HG02610 (cell line): ENCODE results near the gene CHST9.
"Not testable (repeated sequence)": the region's sequence is repeated elsewhere in the genome, so short reads cannot be mapped to it uniquely, and the experiment has no call there.

ENCODE experiments used
- ATAC-seq: cut with Tn5 transposase; IDR thresholded peaks from one replicate; pipeline ENCODE4 v1.9.1; 2021; ENCODE audit warnings: mild to moderate bottlenecking, moderate library complexity; ENCODE audit not compliant: unreplicated experiment

CHST9 gene, protein sequence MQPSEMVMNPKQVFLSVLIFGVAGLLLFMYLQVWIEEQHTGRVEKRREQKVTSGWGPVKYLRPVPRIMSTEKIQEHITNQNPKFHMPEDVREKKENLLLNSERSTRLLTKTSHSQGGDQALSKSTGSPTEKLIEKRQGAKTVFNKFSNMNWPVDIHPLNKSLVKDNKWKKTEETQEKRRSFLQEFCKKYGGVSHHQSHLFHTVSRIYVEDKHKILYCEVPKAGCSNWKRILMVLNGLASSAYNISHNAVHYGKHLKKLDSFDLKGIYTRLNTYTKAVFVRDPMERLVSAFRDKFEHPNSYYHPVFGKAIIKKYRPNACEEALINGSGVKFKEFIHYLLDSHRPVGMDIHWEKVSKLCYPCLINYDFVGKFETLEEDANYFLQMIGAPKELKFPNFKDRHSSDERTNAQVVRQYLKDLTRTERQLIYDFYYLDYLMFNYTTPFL

GRCh38 chr18:27185025-27185763 lies at the start of gene CHST9:
CHST9 (minus strand) TSS chr18:27185308; CDS start chr18:27142809, 42,499 bp downstream.
- ATAC-seq: no peak

DNA sequence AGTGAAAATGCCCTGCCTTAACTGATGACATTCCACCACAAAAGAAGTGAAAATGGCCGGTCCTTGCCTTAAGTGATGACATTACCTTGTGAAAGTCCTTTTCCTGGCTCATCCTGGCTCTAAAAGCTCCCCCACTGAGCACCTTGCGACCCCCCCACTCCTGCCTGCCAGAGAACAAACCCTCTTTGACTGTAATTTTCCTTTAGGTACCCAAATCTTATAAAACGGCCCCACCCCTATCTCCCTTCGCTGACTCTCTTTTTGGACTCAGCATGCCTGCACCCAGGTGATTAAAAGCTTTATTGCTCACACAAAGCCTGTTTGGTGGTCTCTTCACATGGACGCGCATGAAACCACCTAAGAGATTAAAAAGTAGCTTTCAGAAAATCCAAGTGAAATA lies 47.2 kb upstream of the CHST9 start:
- ATAC-seq: not testable (repeated sequence)

GRCh38 chr18:27231671-27232070 lies 46.6 kb upstream of the CHST9 start:
- not testable (repeated sequence) for ATAC-seq

GRCh38 chr18:27231221-27231620 lies 46.1 kb upstream of the CHST9 start:
- not testable (repeated sequence) for ATAC-seq

DNA sequence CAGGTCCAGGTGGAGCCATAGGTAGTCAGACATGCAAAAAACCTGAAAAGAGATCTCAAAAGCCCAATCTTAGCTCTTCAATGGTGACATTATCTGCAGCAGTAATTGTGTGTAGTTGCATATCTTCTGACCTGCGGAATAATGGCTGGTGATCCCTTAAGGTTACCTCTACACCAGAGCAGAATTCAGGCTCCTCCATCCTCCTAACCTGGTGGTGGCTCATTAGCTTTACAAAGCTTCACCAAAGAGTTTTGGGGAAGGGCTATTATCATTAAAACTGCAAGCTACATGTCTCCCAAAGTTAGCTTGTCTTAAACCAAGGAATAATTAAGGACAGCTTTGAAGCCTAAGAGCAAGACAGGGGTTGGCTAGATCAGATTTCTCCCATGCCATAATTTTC lies 42.6 kb upstream of the CHST9 start:
- no peak for ATAC-seq

- no peak for ATAC-seq
Observed at GRCh38 chr18:27226556-27227075, 41.5 kb upstream of the CHST9 start.

DNA sequence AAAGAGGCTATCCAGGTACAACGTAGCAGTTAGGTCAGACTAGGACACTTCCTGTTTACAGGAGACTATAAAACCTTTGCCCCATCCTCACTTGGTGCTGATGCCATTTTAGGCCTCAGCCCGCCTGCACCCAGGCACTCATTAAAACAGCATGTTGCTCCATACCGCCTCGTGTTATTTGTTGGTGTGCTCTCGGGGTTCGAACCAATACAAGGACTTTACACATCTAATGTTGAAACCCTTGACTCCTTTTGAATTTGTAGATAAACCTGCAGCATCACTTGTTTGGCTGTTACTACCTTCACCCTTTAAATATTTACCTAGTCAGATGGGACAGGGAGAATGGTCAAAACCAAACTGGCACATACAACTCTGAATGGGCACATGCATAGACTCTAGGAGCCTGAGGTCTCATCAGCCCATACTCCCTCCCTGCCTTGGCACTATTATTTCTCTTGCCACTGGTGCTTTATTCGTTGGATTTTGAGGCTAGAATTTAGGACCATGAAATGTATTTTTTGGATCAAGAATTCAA lies 40.9 kb upstream of the CHST9 start:
- ATAC-seq: no peak

- ATAC-seq: no peak
Observed at GRCh38 chr18:27223526-27224291, 38.6 kb upstream of the CHST9 start.

DNA sequence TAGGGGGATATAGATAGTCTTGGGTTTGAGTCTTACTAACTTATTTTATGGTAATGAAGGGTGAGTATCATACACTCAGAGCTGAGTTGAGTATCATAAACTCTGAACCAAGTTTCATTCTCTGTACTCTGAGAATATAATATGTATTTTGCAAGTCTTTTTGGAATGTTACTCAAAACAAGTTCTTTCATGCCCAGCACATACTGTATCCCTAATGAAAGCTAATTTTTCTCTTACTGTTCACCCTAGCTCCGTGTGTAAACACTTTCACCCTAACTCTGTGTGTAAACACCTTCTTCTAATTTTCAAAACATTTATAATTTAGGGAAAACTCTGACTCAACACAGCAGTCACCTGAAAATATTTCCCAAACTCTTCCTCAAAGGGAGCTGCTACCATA lies 29.7 kb upstream of the CHST9 start:
- no peak for ATAC-seq

- no peak for ATAC-seq
Observed at GRCh38 chr18:27213123-27213717, 28.1 kb upstream of the CHST9 start.

GRCh38 chr18:27211569-27211968 lies 26.5 kb upstream of the CHST9 start:
- no peak for ATAC-seq

- no peak for ATAC-seq
Observed at GRCh38 chr18:27206411-27206810, 21.3 kb upstream of the CHST9 start.

DNA sequence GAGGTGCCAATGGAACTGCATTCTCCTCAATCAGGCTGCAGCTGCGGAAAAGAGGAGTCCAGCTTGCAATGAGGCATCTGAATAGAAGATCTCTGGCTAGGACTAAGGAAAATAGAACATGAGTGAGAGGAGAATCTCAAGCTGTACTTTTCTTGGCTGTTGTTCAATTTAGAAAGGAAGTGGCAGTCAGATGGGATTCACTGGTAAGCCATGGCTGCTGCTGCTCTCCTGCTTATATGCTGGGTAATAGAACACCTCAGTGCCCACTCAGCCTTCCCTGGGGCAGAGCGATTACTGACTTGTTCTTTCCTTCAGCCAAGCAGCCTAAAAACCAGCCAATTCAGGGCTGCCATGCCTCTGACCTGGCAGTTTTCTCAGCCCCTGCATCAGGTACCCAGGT lies 17.6 kb upstream of the CHST9 start:
- ATAC-seq: no peak

DNA sequence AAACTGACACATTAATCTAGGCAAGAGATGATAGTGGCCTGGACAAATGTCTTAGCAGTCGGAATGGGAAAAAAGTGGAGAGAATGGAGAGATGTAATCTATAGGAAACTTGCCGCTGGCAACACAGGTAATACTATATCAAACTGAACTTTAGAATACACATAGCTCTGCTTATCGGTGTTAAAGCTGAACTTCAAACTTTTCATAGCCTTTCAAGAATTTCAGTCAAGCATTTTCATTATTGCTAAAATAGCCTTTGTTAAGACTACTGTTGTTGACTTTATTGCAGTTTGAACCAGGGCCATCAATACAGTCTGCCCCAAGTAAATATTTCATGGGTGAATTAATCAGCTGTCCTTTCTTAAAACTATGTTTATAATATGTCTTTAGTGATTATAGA lies 12.9 kb upstream of the CHST9 start:
- no peak for ATAC-seq

DNA sequence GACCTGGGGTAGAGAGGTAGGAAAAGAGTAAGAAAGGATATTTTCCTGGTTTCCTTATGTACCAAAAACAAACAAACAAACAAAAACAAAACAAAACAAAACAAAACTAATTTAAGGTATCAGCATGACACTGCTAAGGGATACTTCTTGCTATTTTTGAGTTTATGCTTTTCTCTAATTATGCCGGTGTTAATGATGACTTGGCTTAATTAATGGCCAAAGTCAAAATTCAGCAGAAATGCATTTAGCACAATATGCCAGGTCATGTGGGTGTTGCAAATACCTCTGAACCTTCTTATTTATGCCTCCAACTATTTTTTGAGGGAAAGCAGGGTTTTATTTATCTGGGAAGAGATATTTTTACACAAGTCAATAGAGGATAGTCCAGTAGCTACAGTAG lies 3.2 kb upstream of the CHST9 start:
- ATAC-seq: no peak

DNA sequence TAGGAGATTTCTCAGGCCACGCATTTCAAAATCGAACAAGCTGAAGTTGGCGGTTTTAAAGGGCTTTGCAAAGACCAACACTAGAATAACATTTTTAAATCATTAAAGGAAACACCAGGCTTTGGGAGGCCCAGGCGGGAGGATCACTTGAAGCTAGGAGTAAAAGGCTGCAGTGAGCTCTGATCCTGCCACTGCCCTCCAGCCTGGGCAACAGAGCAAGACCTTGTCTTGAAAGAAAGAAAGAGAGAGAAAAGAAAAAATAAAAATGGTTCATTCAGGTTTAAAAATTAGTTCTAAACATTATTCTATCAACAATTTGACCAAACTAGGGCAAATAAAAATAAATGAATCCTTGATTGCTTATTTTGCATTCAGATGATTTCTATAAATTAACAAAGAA lies 789 bp upstream of the CHST9 start:
- no peak for ATAC-seq

DNA sequence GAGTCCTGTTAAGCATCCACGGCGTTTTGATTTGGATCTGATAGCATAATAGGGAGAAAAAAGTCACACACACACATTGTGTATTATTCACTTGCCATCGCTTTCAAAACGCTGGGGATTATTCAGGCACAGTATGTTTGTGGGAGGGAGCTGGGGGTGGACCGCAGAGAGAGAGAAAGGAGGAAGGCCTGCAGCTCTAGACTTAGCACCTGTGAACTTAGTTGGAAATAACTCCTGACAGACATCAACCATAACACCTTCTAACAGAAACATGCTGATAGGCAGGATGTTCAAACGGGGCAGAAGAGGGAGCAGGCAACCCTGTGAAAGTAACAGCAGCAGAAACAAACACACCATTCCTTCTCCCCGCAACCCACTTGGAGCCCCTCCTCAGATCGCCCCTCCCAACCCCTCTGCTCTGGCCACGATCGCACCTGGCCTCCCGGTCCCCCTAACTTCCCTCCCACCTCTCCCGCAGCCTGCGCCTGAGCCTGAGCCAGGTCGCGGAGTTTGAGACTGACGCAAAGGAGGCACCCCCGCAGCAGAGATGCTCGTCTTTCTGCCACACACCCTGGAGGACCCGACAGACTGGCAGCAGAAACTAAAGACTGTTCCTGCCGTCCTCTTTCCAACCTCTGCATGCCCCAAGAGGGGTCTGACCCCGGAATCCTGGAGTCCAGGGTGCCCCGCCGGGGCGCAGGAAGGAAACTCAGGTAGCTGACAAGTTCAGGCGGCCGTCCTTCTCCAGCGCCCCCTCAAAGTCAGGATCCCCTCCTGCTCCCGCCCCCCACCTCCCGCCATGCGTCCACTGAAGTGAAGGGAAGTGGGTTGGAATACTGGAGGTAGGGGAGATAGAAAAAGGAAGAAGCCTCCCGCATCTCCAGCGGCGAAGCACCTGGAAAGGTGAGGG lies 738 bp downstream of the CHST9 start:
- ATAC-seq: no peak

- ATAC-seq: no peak
Observed at GRCh38 chr18:27181726-27182125, 3.4 kb downstream of the CHST9 start.

- ATAC-seq: no peak
Observed at GRCh38 chr18:27178424-27178823, 6.7 kb downstream of the CHST9 start.
